OCI-LY7 (cell line): ENCODE results near the gene GFER. TPM values are rescaled to one million over a fixed set of nuclear protein-coding genes. Genes with fewer than 3 reads are reported as not detected.

Experiments used
- BruUV-seq: library from RNA; stranded (reverse); fragments of 400-500 nt; replicated peaks from 2 replicates; lab custom pipeline; 2021; lab: Mats Ljungman, UMichigan
- CTCF ChIA-PET: fragments of 300-600 bp; sonication (Branson Sonifier 250); formaldehyde crosslinking; loops from one replicate; lab custom pipeline; 2022; ENCODE audit warnings: antibody characterized with exemption; ENCODE audit not compliant: unreplicated experiment; lab: Charles Lee
- POLR2A ChIA-PET: fragments of 300-600 bp; sonication (Branson Sonifier 250); formaldehyde crosslinking; loops from one replicate; lab custom pipeline; 2022; ENCODE audit warnings: antibody characterized with exemption; lab: Charles Lee
- DNase-seq: peaks from one replicate; pipeline ENCODE4 v3.0.0-alpha.2; 2015; ENCODE audit warnings: low spot score
- H2AFZ ChIP-seq: fragments of 200-600 bp; sonication (generic), shearing (Covaris generic); 2 replicates; pipeline ENCODE4 v1.6.1; 2014; ENCODE audit warnings: mild to moderate bottlenecking, antibody characterized with exemption, low read length, moderate library complexity
- H3K27ac ChIP-seq: fragments of 200-600 bp; sonication (generic); 2 replicates; pipeline ENCODE4 v1.5.1; 2014; ENCODE audit warnings: mixed run types, low read depth, mild to moderate bottlenecking, moderate library complexity, low read length, inconsistent platforms; ENCODE audit not compliant: poor library complexity, severe bottlenecking
- H3K36me3 ChIP-seq: fragments of 200-600 bp; sonication (generic); 2 replicates; pipeline ENCODE4 v1.6.1; 2014; ENCODE audit warnings: mild to moderate bottlenecking, antibody characterized with exemption, low read length, moderate library complexity, mixed read lengths; ENCODE audit not compliant: insufficient read depth
- H3K4me1 ChIP-seq: fragments of 200-600 bp; sonication (generic); 2 replicates; pipeline ENCODE4 v1.5.1; 2014; ENCODE audit warnings: mild to moderate bottlenecking, low read length; ENCODE audit not compliant: insufficient read depth, poor library complexity, severe bottlenecking
- H3K4me2 ChIP-seq: fragments of 200-600 bp; sonication (generic); 2 replicates; pipeline ENCODE4 v1.6.1; 2014; ENCODE audit warnings: mild to moderate bottlenecking, low read length
- H3K4me3 ChIP-seq: fragments of 200-600 bp; sonication (generic); 2 replicates; pipeline ENCODE4 v1.5.1; 2014; ENCODE audit warnings: mild to moderate bottlenecking, low read depth, low read length; ENCODE audit not compliant: poor library complexity, severe bottlenecking
- H3K79me2 ChIP-seq: fragments of 200-600 bp; sonication (generic); 2 replicates; pipeline ENCODE4 v1.6.1; 2016; ENCODE audit warnings: low read depth, mild to moderate bottlenecking, low read length, moderate library complexity, mixed read lengths; ENCODE audit not compliant: insufficient read depth
- H3K9me2 ChIP-seq: fragments of 200-600 bp; sonication (generic); 2 replicates; pipeline ENCODE4 v1.6.1; 2016; ENCODE audit warnings: mild to moderate bottlenecking, low read length, mixed read lengths; ENCODE audit not compliant: insufficient read depth
- H3K9me3 ChIP-seq: fragments of 200-600 bp; sonication (generic); 2 replicates; pipeline ENCODE4 v1.6.1; 2014; ENCODE audit warnings: mild to moderate bottlenecking, mixed run types, low read length, mixed read lengths
- H4K20me1 ChIP-seq: fragments of 200-600 bp; sonication (generic); 2 replicates; pipeline ENCODE4 v1.6.1; 2014; ENCODE audit warnings: mild to moderate bottlenecking, antibody characterized with exemption, low read length, moderate library complexity, mixed read lengths; ENCODE audit not compliant: insufficient read depth
- EZH2phosphoT487 ChIP-seq: fragments of 200-600 bp; sonication (generic); IDR thresholded peaks from 2 replicates; pipeline ENCODE4 v1.6.1; 2018; ENCODE audit warnings: low read depth, borderline replicate concordance, mild to moderate bottlenecking, mixed run types, antibody characterized with exemption, low read length, moderate library complexity, mixed read lengths
- intact Hi-C: fragments of 100-400 bp; cut with micrococcal nuclease; formaldehyde crosslinking; loops from one replicate; pipeline ENCODE4 v1.10.0; 2022; ENCODE audit not compliant: unreplicated experiment
- total RNA-seq, 2 experiments: library from RNA; depleted of rRNA in 1 of 2; stranded (reverse); fragments of >200 nt in 1 of 2; shearing (Covaris generic) in 1 of 2; gene quantifications; 2 replicates each; pipeline ENCODE4 v1.2.3, GENCODE V29; 2014 to 2022
- TF ChIP-seq, protein P1 (sequence below): fragments of 200-600 bp; sonication (generic); conservative IDR thresholded peaks from 2 replicates; pipeline ENCODE4 v1.5.1; 2014; ENCODE audit warnings: mild to moderate bottlenecking, antibody characterized with exemption, low read length, moderate library complexity, mixed read lengths

The GFER gene
- total RNA-seq, 2 experiments from 2014 or later, result 32.3 to 40.2 TPM

DNA sequence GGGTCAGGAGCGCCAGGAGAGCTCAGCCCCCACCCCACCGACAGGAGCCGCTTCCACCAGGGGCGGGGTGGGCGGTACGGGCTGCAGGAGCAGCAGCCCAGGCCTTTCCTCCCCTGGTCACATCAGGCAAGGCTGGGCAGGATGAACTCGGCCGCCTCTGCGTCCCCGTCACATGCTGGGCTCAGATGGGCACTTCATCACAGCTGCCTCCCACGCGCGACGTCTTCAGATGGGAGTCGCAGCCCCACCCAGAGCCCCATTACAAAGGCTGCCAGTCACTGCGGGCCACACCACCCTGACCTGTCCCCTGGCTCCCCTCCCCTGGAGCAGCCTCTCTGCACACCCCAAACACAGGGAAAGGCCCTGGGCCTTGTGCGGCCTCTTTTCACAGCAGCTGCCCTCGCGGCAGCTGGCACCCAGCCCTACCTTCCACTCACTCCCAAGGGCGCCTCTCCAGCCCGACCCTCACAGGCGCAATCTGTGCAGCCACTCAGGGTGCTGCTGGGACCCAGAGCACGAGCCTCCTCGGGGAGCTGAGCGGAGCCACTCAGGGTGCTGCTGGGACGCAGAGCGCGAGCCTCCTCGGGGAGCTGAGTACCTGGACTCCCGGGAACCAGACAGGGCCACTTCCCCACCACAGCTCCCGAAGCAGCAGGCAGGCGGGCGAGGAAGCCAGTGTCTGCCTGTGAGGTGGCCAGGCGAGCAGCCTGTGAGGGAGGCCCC, 21.0 kb downstream of the GFER start:
- CTCF ChIA-PET, result no interaction called here
- Histone ChIP-seq H3K36me3 (peaks cover 53% of the 10 kb centered on the region), H3K4me1 (peaks cover 29% of the 10 kb centered on the region), H3K4me2 (peak overlapping the region; percentile 26; the same call in 1 of the 2 replicates), H3K27ac (no peak overlapping the region), H3K79me2 (peaks cover 34% of the 10 kb centered on the region), H4K20me1 (peaks cover 10% of the 10 kb centered on the region), H3K9me2 (no peaks in the 10 kb centered on the region), H3K9me3 (no peaks in the 10 kb centered on the region), H3K4me3 (no peak overlapping the region), H2AFZ (no peak overlapping the region)
- no peak for TF ChIP-seq EZH2phosphoT487
- TF ChIP-seq, protein P1, sequence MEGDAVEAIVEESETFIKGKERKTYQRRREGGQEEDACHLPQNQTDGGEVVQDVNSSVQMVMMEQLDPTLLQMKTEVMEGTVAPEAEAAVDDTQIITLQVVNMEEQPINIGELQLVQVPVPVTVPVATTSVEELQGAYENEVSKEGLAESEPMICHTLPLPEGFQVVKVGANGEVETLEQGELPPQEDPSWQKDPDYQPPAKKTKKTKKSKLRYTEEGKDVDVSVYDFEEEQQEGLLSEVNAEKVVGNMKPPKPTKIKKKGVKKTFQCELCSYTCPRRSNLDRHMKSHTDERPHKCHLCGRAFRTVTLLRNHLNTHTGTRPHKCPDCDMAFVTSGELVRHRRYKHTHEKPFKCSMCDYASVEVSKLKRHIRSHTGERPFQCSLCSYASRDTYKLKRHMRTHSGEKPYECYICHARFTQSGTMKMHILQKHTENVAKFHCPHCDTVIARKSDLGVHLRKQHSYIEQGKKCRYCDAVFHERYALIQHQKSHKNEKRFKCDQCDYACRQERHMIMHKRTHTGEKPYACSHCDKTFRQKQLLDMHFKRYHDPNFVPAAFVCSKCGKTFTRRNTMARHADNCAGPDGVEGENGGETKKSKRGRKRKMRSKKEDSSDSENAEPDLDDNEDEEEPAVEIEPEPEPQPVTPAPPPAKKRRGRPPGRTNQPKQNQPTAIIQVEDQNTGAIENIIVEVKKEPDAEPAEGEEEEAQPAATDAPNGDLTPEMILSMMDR, result no peak
- BruUV-seq, result no TSS peak
- POLR2A ChIA-PET, result interaction anchor here (1.3 kb wide), 1 partner anchor 151 kb away, joined by 4 read pairs; the partner anchor contains the start of gene TRAF7
- intact Hi-C loops, result no loop called here
- DNase-seq, result no peak

DNA sequence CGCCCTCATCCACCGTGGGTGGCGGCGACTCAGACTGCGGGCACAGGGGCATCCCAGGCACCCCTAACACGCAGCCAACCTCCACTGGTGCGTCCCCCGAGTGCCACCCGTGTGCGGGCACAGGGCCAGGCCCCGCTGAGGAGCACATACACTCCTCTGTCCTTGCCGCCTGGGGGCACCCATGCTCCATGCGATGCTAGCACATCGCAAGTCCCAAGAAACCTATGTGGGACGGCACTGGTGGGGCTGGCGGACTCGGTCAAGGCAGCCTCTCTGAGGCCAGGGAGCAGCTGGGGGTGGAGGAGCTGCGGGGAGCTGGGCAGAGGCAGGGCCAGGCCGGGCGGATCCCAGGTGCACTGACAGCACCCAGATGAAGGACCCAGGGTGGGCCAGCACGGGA, 21.7 kb downstream of the GFER start:
- ChIA-PET CTCF (no interaction called here), POLR2A (no interaction called here)
- peaks cover 33% of the 10 kb centered on the region for H3K4me1 ChIP-seq
- H2AFZ ChIP-seq, result no peak overlapping the region
- intact Hi-C loops, result no loop called here
- DNase-seq, result no peak
- no peaks in the 10 kb centered on the region for H3K9me3 ChIP-seq
- no peaks in the 10 kb centered on the region for H3K9me2 ChIP-seq
- H3K27ac ChIP-seq, result no peak overlapping the region
- TF ChIP-seq EZH2phosphoT487, result no peak
- TF ChIP-seq, protein P1, result no peak
- no peak overlapping the region for H3K4me2 ChIP-seq
- peaks cover 10% of the 10 kb centered on the region for H4K20me1 ChIP-seq
- H3K79me2 ChIP-seq, result peaks cover 41% of the 10 kb centered on the region
- BruUV-seq, result no TSS peak
- H3K4me3 ChIP-seq, result no peak overlapping the region
- peaks cover 46% of the 10 kb centered on the region for H3K36me3 ChIP-seq

DNA sequence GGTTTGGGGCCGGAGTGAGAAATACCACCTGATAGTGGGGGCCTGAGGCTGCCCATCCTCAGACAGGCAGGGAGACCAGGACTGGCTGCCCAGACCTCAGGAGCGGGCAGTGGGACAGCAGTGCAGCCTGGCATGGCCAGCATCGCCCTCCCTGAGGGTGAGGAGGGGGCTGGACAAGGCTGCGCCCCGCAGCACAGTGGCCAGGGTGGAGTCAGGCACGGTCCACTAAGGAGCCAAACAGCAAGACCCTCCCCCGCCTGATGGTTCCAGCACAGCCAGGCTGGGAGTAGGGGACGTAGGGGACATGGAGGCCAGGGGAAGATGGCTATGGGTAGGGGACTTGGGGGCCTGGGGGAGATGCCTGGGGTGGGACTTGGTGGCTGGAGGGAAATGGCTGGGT, 22.3 kb downstream of the GFER start:
- no TSS peak for BruUV-seq
- no peak overlapping the region for H3K4me3 ChIP-seq
- H3K79me2 ChIP-seq, result peaks cover 42% of the 10 kb centered on the region
- H4K20me1 ChIP-seq, result peaks cover 10% of the 10 kb centered on the region
- no peak overlapping the region for H3K27ac ChIP-seq
- ChIA-PET CTCF (no interaction called here), POLR2A (no interaction called here)
- H3K4me1 ChIP-seq, result peaks cover 36% of the 10 kb centered on the region
- no peak overlapping the region for H2AFZ ChIP-seq
- H3K36me3 ChIP-seq, result peaks cover 39% of the 10 kb centered on the region
- TF ChIP-seq, protein P1, result no peak
- no peak for TF ChIP-seq EZH2phosphoT487
- no peaks in the 10 kb centered on the region for H3K9me3 ChIP-seq
- no peak overlapping the region for H3K4me2 ChIP-seq
- no peak for DNase-seq
- H3K9me2 ChIP-seq, result no peaks in the 10 kb centered on the region
- intact Hi-C loops, result no loop called here
